HG03039 (cell line): ENCODE data around the gene SLCO1B1.

Source experiments
- ATAC-seq: cut with Tn5 transposase; IDR thresholded peaks from one replicate; pipeline ENCODE4 v1.9.1; 2021; ENCODE audit warnings: mild to moderate bottlenecking, moderate library complexity; ENCODE audit not compliant: unreplicated experiment

SLCO1B1 gene

GRCh38 chr12:21220266-21220665 is 89.3 kb downstream of the SLCO1B1 start:
- ATAC-seq: no peak

- no peak for ATAC-seq
Measured at GRCh38 chr12:21221072-21221471, 90.1 kb downstream of the SLCO1B1 start.

GRCh38 chr12:21221778-21222177 is 90.8 kb downstream of the SLCO1B1 start:
- ATAC-seq: no peak

- no peak for ATAC-seq
Measured at GRCh38 chr12:21223930-21224329, 92.9 kb downstream of the SLCO1B1 start.

- ATAC-seq: no peak
Measured at GRCh38 chr12:21234395-21234794, 103.4 kb downstream of the SLCO1B1 start.

GRCh38 chr12:21239866-21240265 is 108.9 kb downstream of the SLCO1B1 start:
- ATAC-seq: no peak

- no peak for ATAC-seq
Measured at GRCh38 chr12:21248679-21249078, 117.7 kb downstream of the SLCO1B1 start.

- no peak for ATAC-seq
Measured at GRCh38 chr12:21252070-21252469, 121.1 kb downstream of the SLCO1B1 start.

- ATAC-seq: no peak
Measured at GRCh38 chr12:21257172-21257571, 126.2 kb downstream of the SLCO1B1 start.

GRCh38 chr12:21264232-21264631 is 133.2 kb downstream of the SLCO1B1 start:
- no peak for ATAC-seq

GRCh38 chr12:21265932-21266331 is 134.9 kb downstream of the SLCO1B1 start:
- no peak for ATAC-seq

GRCh38 chr12:21276826-21277225 is 145.8 kb downstream of the SLCO1B1 start:
- no peak for ATAC-seq
